HG03457 (cell line): Measurements from ENCODE around the gene ABCA5.
A peak's percentile ranks its signal among the peaks of the same experiment; 100 is the strongest.
"Not testable (repeated sequence)": the region's sequence is repeated elsewhere in the genome, so short reads cannot be mapped to it uniquely, and the experiment has no call there.

Experiments
- ATAC-seq: cut with Tn5 transposase; IDR thresholded peaks from one replicate; pipeline ENCODE4 v1.9.1; 2021; ENCODE audit warnings: moderate number of reproducible peaks; ENCODE audit not compliant: unreplicated experiment

The ABCA5 gene

DNA sequence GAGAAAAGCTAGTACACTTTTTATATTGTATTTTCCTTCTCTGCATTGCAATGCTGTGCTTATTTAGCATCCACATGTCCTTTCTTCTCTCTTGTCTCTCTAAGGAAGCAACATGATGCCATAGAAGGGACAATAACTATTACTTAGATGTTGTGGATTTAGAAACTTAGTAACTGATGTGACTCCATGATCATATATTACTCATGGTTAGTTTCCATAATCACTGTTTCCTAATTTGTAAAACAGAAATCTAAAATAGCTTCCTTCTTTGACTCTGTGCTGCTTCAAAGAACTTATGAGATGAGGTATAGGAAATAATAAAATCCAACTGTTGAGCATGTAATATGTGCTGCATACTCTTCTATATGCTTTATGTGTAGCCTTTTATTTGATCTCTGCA is 6.6 kb upstream of the ABCA5 start:
- no peak for ATAC-seq

GRCh38 chr17:69331756-69332155 is 4.8 kb upstream of the ABCA5 start:
- no peak for ATAC-seq

DNA sequence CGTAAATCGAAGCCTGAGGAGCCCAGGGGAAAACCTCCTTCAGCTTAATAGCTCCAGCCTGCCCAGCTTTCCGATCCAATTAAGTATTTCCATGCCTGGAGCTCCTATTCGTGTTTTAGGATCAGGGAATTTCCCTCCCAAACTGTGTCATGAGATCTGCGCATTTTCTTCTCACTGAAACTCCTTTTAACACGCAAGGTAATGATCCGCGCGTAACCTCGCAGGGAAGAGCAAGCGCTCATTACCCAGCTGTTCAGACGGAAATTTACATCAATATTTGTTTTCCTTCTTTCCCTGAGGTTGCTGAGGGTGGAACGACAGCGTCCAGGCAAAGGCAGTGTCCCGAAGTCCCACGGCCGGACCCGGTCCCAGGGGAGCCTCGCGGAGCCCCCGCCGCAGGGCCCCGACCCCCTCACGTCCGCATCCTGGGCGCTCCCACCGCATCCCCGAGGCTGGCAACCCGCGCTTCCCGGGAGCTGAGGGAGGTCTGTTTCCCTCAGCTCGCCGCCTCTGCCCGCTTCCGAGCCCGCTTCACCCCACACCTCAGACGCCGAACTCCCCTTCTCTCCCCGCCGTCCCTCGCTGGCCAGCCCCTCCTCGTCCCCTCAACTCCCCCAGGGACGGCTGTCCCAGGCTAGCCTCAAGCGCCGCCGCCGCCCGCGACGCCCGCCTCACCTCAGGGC is 415 bp downstream of the ABCA5 start:
- peak; percentile 8 for ATAC-seq

- no peak for ATAC-seq
These were observed 1.2 kb downstream of the ABCA5 start for GRCh38 chr17:69325518-69326376.

- ATAC-seq, result no peak
These were observed 3.1 kb downstream of the ABCA5 start for GRCh38 chr17:69323806-69324205.

- ATAC-seq, result no peak
These were observed 6.1 kb downstream of the ABCA5 start for GRCh38 chr17:69320908-69321238.

DNA sequence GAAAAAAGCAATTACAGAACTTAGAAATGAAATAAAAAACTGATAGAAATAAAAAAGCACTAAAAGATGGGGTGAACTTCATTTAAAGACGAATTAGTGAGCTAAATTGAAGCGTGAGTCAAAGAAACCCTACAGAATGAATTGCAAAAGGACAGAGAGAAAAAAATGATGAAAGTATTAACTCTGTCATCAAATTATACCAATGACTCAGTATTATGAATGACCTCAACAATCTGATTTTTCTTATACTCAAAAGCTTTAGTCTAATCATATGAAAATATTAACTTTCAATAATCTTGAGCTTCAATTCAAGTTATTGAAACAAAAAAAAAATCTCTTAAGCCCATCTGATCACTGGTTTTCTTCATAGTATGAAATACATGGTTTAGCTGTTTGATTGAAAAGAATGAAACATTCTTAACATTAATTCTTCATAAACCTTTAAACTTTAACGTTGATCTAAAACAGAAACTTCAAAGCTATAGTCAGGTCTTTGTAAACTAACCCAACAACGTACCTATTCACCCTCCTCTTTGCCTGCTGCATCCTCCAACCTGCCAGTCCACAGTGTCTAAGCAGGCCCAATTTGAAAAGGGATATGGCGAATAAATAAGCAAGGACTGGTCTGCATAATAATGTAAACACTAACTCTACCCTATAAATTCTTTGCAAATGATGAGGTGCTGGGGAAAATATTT is 6.6 kb downstream of the ABCA5 start:
- no peak for ATAC-seq

GRCh38 chr17:69317625-69318024 is 9.3 kb downstream of the ABCA5 start:
- no peak for ATAC-seq

GRCh38 chr17:69314246-69315065 is 12.5 kb downstream of the ABCA5 start:
- no peak for ATAC-seq

DNA sequence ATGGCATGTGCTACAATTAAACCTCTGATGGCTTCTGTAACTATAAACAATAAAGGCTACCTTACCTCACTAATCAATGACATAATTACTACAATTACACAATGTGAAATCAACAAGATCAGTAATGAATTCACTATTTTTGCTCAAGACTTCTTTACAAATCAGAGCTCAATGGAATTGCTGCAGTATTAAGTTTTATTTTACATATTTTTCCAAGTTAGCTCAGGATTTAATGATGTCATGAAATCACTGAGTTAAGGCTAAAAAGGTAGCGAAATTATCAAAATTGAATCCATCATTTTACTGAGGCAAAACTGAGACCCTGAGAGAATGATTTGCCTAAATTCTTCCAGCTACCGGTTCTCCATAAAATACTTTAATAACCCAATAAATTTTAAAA is 21.8 kb downstream of the ABCA5 start:
- no peak for ATAC-seq

- no peak for ATAC-seq
These were observed 24.3 kb downstream of the ABCA5 start for GRCh38 chr17:69302682-69303081.

DNA sequence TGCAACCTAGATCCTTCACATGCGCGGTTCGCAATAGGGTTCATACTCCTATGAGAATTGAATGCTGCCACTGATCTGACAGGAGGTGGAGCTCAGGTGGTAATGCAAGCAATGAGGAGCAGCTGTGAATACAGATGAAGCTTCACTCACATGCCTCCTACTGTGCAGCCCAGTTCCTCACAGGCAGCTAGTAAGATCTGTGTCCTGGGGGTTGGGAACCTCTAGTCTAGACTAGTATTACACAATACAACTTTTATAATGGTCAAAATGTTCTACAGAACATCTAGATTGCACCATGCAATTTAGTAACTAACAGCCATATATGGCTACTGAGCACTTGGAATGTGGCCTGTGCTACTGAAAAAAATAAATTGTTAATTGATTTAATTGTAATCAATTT is 26.7 kb downstream of the ABCA5 start:
- ATAC-seq, result no peak

DNA sequence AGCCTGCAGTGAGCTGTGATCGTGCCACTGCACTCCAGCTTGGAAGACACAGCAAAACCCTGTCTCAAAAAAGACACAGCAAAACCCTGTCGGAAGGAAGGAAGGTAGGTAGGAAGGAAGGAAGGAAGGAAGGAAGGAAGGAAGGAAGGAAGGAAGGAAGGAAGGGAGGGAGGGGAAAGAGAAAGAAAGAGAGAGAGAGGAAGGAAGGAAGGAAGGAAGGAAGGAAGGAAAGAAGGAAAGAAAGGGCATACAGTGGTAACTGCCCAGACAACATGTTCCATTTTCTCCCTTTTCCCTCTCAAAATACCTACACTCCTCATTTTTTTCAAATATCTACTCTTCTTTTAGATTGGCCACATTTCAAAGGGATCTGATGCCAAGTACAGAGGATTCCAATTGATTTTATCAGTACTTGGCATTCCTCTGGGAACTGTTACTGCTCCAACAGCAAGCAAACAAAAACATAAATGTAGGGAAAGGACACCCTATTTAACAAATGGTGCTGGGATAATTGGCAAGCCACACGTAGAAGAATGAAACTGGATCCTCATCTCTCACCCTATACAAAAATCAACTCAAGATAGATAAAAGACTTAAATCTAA is 28.7 kb downstream of the ABCA5 start:
- ATAC-seq, result not testable (repeated sequence)

DNA sequence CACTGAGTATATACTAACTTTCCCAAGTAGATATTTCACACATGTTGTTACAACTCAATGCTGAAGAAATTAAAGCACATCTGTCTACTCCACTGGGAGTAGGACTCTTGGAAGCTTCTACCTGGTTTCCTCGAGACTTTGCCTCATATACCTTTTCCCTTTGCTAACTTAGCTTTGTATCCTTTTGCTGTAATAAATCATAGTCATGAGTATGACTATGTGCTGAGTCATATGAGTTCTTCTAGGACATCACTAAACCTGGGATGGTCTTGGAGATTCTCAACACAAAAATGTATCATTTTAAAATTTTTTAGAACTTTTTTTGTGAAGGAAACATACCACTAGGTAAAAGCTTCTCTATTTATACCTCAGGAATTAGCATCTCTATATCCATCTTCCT is 39.8 kb downstream of the ABCA5 start:
- ATAC-seq, result no peak

DNA sequence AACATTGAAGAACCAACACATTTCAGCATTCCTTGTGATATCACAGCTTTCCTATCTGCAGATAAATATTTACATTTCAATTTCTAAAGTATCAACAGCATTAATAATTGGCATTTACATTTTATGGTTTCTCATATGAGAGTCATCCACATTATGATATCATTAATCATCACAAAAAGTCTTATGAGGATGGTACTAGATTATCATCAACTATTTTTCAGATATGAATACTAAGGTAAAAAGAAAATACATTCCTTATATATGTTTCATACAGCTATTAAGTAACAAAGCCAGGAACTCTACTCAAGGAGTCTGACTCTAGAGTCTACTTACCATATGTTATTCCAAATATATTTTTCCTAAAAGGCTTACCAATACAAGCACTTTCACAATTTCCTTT is 40.7 kb downstream of the ABCA5 start:
- no peak for ATAC-seq

GRCh38 chr17:69284646-69285045 is 42.3 kb downstream of the ABCA5 start:
- no peak for ATAC-seq

DNA sequence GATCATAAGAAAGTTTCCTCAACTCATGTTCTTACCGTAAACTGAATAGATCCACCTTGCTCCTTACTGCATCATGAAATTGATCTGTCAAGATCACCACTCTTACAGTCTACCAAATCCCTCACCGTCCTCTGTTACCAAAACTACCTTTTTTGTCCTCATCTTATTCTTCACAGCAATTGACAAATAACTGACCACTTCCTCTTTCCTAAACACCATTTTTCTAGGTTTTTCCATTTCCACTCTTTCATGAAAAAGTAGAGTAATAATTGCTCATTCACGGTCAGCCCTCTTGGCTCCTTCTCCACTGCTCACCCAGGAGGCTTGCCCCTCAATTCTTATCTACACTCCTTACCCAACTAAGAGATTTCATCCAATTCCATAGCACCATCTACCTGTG is 44.9 kb downstream of the ABCA5 start:
- ATAC-seq, result no peak

GRCh38 chr17:69276279-69276678 is 50.7 kb downstream of the ABCA5 start:
- not testable (repeated sequence) for ATAC-seq

GRCh38 chr17:69275751-69276150 is 51.2 kb downstream of the ABCA5 start:
- ATAC-seq, result no peak

GRCh38 chr17:69271023-69271422 is 55.9 kb downstream of the ABCA5 start:
- ATAC-seq, result no peak
